Dedifferentiated amniotic fluid mesenchymal stem cell (primary cell): Measurements from ENCODE around the gene ST6GALNAC3.
"Not testable (repeated sequence)": the region's sequence is repeated elsewhere in the genome, so short reads cannot be mapped to it uniquely, and the experiment has no call there.

ENCODE experiments used
- DNase-seq: peaks from one replicate; pipeline ENCODE4 v3.0.0-alpha.2; 2016; ENCODE audit errors: extremely low spot score

Gene ST6GALNAC3

DNA sequence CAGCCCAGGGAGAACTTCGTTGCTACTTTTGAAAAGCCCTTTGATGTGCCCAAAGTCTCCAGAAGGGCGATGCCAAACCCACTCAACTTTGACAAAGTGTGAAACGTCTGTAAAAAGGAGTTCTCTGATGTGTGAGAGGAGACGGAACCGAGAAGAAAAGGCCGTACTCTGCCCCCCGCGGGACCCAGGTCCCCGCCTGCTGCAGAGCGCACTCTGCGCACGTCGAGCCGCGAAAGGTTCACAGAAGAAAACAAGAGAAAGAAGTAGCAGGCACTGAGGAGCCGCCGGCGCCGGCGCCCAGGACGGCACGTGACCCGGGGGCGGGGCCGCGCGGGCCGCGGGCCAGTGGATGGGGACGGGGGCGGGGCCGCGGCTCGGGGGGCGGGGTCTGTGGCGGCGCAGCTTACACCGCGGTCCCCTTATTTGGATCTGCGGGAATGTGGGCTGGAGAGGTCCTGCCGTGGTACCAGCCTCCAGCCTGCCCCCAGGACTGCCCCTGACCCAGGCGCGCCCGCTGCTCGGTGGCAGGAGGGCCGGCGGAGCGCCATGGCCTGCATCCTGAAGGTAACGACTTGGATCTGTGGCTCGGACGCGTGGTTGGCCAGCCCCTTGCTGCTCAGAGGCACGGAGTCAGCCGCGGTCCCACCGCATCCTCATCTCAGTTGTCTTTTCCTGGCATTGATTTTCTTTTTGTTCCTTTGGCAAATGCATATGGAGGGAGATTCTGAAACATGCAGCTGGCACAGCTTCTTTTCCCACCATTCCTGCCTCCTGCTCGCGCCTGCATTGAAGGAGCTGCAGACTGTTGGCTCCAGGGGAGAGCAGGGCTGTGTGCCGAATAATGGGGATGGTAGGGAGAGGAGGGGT lies at the start of gene ST6GALNAC3:
Gene ST6GALNAC3 (plus strand): TSS at position 426 of the 867 bp plus-strand sequence.
- peak; percentile 42 for DNase-seq

DNA sequence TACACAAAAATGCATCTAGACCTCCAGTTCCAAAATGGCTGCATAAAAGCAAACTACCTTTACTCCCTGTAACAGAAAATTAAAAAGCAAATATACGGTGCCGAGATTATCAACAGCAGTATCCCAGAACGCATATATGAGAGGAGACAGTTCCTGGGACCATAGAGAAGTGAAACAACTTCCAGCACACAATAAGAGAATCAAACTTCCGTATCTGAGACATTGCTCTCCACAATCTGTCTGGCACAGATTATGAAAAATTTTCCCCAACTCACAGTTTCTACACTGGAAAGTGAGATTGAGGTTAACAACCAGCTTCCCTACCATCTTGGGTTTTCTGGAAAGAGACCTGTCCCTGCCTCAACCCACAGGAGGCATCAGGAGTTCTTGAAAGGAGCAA lies 47.2 kb upstream of the ST6GALNAC3 start:
- no peak for DNase-seq

DNA sequence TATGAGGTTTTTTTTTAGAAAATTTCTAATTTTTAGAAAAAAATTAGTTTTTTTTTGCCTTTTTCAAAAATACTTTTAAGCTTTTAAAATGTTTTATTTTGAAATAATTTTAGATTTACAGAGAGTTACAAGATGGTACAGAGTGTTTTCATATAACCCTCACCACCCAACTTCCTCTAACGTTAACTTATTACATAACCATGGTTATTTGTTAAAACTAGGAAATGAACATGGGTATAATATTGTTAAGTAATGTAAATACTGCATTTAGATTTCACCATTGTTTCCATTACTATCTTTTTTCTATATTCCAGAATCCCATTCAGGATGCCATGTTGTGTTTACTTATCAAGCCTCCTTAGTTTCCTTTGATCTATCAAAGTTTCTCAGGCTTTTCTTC lies 45.2 kb upstream of the ST6GALNAC3 start:
- no peak for DNase-seq

DNA sequence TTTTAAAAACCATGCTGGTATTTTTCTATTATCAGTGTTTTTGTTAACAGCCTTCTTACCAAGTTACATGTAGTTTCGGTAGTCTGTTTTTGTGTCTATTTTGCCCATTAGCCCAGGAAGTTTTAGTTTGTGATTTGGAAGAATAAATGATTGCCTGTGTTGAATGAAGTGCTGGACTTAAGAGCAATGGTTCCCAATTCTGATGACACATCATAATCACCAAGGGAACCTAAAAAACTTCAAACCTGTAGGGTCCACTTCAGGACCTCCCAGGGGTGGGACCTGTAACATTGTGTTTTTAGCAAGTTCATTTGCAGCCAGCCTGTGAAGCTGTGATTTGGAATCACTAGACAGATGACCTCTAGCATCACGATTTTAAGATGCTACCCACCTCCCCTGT lies 43.0 kb upstream of the ST6GALNAC3 start:
- DNase-seq, result no peak

DNA sequence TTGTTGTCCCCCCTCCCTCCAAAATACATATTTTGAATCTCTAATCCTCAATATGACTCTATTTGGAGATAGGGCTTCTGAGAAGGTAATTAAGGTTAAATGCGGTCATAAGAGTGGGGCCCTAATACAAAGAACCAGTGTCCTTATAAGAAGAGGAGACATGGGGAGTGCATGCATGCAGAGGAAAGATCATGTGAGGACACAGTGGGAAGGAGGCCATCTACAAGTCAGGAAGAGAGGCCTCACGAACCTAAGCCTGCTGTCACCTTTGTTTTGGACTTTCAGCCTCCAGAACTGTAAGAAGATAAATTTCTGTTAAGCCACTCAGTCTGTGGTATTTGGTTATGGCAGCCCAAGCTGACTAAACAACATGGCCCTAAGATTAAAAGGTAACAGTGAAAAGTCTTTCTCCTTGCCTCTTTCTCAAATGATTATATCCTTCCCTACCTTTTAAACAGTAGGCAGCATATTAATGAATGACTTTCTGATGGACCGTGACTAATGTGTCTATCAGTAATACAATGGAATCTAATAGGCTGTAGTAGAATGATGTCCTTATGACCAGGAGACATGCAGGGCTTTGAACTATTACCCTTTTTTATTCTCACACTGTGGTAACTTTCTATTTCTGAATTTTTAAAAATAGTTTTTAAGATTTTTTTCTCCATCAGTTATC lies 40.6 kb upstream of the ST6GALNAC3 start:
- no peak for DNase-seq

- DNase-seq, result no peak
Measured at GRCh38 chr1:76035053-76035452, 39.5 kb upstream of the ST6GALNAC3 start.

- DNase-seq, result no peak
Measured at GRCh38 chr1:76037324-76037723, 37.2 kb upstream of the ST6GALNAC3 start.

- peak; percentile 25 for DNase-seq
Measured at GRCh38 chr1:76038287-76039004, 36.1 kb upstream of the ST6GALNAC3 start.

GRCh38 chr1:76046149-76046548 lies 28.4 kb upstream of the ST6GALNAC3 start:
- no peak for DNase-seq

- no peak for DNase-seq
Measured at GRCh38 chr1:76048219-76048618, 26.3 kb upstream of the ST6GALNAC3 start.

DNA sequence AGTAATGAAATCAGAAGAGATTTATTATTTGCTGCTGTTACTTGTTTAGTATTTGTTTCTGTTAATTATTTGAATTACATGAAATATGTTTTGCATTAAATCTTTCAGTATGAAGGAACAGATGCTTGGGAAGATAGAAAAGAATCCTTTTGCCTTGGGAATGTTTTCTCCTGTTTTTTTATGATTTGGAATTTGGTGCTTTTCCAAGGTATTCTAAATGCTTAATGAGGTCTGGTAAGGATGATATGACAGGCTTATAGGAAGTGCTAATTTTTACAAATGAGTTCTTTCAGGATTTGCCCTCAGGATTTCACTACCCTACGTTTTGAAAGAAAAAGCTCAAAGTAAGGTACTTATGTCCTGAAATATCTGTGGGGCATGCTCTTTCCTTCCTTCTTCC lies 25.6 kb upstream of the ST6GALNAC3 start:
- no peak for DNase-seq

DNA sequence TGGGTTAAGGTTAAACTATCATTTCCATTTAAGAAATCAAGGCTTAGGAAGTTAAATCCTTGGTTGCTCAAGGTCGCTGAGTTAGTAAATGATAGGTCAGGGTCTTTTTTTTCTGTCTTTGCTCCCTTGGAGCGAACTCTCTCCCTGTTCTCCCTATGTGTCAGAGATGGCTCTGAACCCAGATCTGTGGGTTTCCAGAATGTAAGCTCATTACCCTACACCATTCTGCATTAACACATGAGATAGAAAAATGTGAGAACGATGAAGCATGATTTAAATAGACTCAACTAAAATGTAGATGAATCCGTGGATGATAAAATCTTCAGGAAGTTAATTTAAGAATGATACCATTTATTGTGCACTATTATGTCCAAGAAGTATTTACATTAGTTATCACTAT lies 25.0 kb upstream of the ST6GALNAC3 start:
- no peak for DNase-seq

GRCh38 chr1:76050073-76050472 lies 24.5 kb upstream of the ST6GALNAC3 start:
- DNase-seq, result not testable (repeated sequence)

GRCh38 chr1:76053021-76053420 lies 21.5 kb upstream of the ST6GALNAC3 start:
- DNase-seq, result no peak

DNA sequence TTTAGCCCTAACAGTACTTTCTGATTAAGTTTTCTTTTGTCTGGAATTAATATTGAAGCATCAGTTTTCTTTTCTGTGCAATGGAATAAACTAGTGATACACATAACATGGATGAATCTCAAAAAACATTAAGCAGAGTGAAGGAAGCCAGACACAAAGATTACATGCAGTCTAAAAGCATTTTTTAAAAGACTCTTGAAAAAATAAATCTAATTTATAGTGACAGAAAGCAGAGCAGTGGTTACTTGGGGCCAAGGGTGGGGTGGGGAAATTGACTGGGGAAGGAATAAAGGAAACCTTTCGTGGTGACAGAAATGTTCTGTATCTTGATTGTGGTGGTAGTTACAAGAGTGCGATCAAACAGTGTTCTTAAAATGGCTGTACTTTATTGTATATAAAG lies 20.2 kb upstream of the ST6GALNAC3 start:
- no peak for DNase-seq

GRCh38 chr1:76055987-76056386 lies 18.6 kb upstream of the ST6GALNAC3 start:
- DNase-seq, result no peak

DNA sequence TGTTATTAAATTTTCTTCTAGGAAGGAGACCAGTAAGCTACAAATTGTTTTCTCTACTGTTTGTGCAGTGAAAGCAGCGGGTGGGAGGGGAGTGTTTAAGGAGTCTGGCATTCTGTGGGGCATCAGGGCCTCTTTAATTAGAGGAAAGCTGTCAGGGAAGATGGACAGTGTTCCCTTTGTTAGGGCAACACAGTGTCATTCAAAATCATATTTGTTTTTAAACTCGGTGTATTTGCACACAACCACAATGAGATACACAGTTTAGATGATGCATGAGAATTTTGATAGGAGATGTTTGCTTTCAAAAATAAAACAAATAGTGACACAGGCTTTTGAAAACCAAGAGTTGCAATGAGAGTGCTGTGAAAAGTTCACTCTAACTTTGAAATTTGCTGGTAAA lies 15.1 kb upstream of the ST6GALNAC3 start:
- no peak for DNase-seq

- DNase-seq, result no peak
Measured at GRCh38 chr1:76065270-76065669, 9.3 kb upstream of the ST6GALNAC3 start.

DNA sequence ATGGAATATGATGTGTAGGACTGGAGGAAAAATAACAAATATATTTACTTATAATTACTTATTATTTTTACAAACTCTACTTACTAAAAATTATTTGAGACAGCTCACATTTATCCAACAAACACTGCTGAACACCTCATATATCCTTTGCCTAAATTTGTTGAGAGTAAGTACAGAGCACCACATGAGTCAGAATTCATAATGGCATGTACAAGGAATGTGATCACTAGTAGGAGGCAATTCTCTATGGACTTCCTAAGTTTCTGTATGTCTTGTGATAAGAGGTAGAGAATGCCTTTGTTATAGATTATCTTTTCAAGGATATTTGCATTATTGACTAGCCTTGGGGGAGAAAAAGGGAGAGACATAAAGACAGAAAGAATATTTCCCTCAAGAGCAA lies 8.2 kb upstream of the ST6GALNAC3 start:
- DNase-seq, result no peak

GRCh38 chr1:76068542-76068941 lies 6.0 kb upstream of the ST6GALNAC3 start:
- no peak for DNase-seq

DNA sequence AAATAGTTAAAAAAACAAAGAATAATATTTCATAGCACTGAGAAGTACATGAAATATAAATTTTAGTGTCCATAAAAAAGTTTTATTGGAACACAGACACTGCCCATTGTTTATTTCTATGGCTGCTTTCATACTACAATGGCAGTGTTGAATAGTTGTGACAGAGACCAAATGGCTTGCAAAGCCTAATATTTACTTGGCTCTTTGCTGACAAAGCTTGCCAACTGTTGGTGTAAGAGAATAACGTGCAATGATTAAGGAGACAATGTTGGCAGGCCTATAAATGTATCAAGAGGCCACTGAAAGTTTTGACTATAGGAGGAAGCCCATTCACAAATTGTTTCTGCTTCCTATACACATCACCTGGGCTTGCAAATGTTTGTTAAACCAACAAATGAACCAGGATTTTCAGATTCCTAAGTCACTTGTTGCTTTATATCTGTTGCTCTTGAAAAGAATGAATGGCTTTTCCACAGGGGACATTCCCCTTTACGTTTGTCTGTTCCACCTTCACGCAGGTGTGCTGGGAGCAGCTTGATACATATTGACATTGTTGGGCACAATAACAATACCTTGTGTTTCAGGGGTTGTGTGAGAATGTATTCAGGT lies 5.5 kb upstream of the ST6GALNAC3 start:
- DNase-seq, result no peak

DNA sequence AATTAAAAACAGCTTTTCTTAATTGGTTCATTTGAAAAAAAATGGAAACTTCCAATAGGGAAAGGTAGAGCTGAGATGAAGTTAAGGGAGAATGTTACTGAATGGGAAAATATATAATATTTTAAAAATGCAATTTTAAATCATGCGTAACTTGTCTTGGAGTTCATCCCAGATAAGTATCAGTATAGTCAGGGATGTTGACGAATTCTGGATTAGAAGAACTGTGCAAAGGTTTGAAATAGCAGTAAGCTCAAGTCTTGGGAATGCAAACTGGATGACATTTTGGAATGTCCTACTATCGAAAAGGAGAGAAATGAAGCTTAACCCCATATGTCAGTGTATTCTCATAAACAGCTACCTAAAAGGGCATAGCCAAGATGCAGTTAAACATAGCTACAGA lies 4.0 kb upstream of the ST6GALNAC3 start:
- peak; percentile 79 for DNase-seq
